Measurements from ENCODE around the gene TMEM39A. TPM values are rescaled to one million over a fixed set of nuclear protein-coding genes. Genes with fewer than 3 reads are reported as not detected.

Gene TMEM39A
- total RNA-seq, 1 donor from 2014 or later, result 23.4 TPM

- no peak for ATAC-seq
These were observed 6.9 kb downstream of the TMEM39A start for GRCh38 chr3:119456469-119456868.

GRCh38 chr3:119453822-119454221, 9.6 kb downstream of the TMEM39A start:
- DNase-seq (ENCODE audit: low spot score) (no peak), ATAC-seq (no peak)

More at GRCh38 chr3:119456469-119456868, 6.9 kb downstream of the TMEM39A start:
- DNase-seq (ENCODE audit: low spot score), result no peak

- ATAC-seq (no peak), DNase-seq (ENCODE audit: low spot score) (no peak)
These were observed 18.8 kb downstream of the TMEM39A start for GRCh38 chr3:119444590-119444989.

- ATAC-seq (no peak), DNase-seq (ENCODE audit: low spot score) (no peak)
These were observed 20.2 kb downstream of the TMEM39A start for GRCh38 chr3:119443179-119443578.

- ATAC-seq (no peak), DNase-seq (ENCODE audit: low spot score) (no peak)
These were observed 25.6 kb downstream of the TMEM39A start for GRCh38 chr3:119437691-119438258.

- DNase-seq (ENCODE audit: low spot score), result no peak
These were observed 26.4 kb downstream of the TMEM39A start for GRCh38 chr3:119436977-119437376.

GRCh38 chr3:119434703-119435102, 28.7 kb downstream of the TMEM39A start:
- ATAC-seq (no peak), DNase-seq (ENCODE audit: low spot score) (no peak)

More at GRCh38 chr3:119436977-119437376, 26.4 kb downstream of the TMEM39A start:
- no peak for ATAC-seq

GRCh38 chr3:119433613-119434325, 29.6 kb downstream of the TMEM39A start:
- ATAC-seq (no peak), DNase-seq (ENCODE audit: low spot score) (no peak)

GRCh38 chr3:119428538-119428937, 34.9 kb downstream of the TMEM39A start:
- DNase-seq (ENCODE audit: low spot score), result no peak
- no peak for ATAC-seq

GRCh38 chr3:119427669-119428068, 35.7 kb downstream of the TMEM39A start:
- DNase-seq (ENCODE audit: low spot score) (no peak), ATAC-seq (no peak)

GRCh38 chr3:119420196-119420595, 43.2 kb downstream of the TMEM39A start:
- DNase-seq (ENCODE audit: low spot score) (no peak), ATAC-seq (no peak)

GRCh38 chr3:119418641-119419040, 44.8 kb downstream of the TMEM39A start:
- DNase-seq (ENCODE audit: low spot score), result no peak
- no peak for ATAC-seq

GRCh38 chr3:119417771-119418512, 45.5 kb downstream of the TMEM39A start:
- DNase-seq (ENCODE audit: low spot score) (no peak), ATAC-seq (no peak)

- DNase-seq (ENCODE audit: low spot score), result no peak
- no peak for ATAC-seq
These were observed 46.5 kb downstream of the TMEM39A start for GRCh38 chr3:119416873-119417272.

GRCh38 chr3:119413603-119414280, 49.7 kb downstream of the TMEM39A start:
- DNase-seq (ENCODE audit: low spot score) (no peak), ATAC-seq (no peak)

GRCh38 chr3:119409844-119410243, 53.6 kb downstream of the TMEM39A start:
- no peak for ATAC-seq
- DNase-seq (ENCODE audit: low spot score), result no peak

GRCh38 chr3:119408243-119408950, 55.0 kb downstream of the TMEM39A start:
- DNase-seq (ENCODE audit: low spot score) (no peak), ATAC-seq (no peak)

GRCh38 chr3:119405315-119405714, 58.1 kb downstream of the TMEM39A start:
- ATAC-seq (no peak), DNase-seq (ENCODE audit: low spot score) (no peak)

GRCh38 chr3:119403201-119403600, 60.2 kb downstream of the TMEM39A start:
- no peak for ATAC-seq
- DNase-seq (ENCODE audit: low spot score), result no peak

- no peak for DNase-seq (ENCODE audit: low spot score)
- ATAC-seq, result no peak
These were observed 60.6 kb downstream of the TMEM39A start for GRCh38 chr3:119402791-119403190.
